K562 (cell line): ENCODE data around the gene SUOX. TPM values are rescaled to one million over a fixed set of nuclear protein-coding genes. Genes with fewer than 3 reads are reported as not detected.
A peak's percentile ranks its signal among the peaks of the same experiment; 100 is the strongest.

Experiments
- ATF7 ChIP-seq: fragments of 450-650 bp; IDR thresholded peaks from 2 replicates; pipeline ENCODE4 v1.7.1; 2014; ENCODE audit warnings: mild to moderate bottlenecking, moderate library complexity
- FOSL1 ChIP-seq: fragments of 200-800 bp; sonication (Bioruptor generic); conservative IDR thresholded peaks from 2 replicates; pipeline ENCODE4 v1.6.1; 2016; ENCODE audit warnings: missing genetic modification characterization, missing compliant biosample characterization
- FOXK2 ChIP-seq, 2 experiments: fragments of 450-650 bp; IDR thresholded peaks in 1 of 2; conservative IDR thresholded peaks in 1 of 2; 2 replicates each; pipeline ENCODE4 v1.6.1; 2016; ENCODE audit warnings: low read depth in 2 of 2, mild to moderate bottlenecking in 1 of 2
- GTF2A2 ChIP-seq: IDR thresholded peaks from 2 replicates; pipeline ENCODE4 v1.6.1; 2016; ENCODE audit warnings: mild to moderate bottlenecking, missing genetic modification characterization, missing compliant biosample characterization
- LCOR ChIP-seq: sonication (generic); formaldehyde crosslinking; IDR thresholded peaks from 2 replicates; pipeline ENCODE4 v1.8.0; 2022; ENCODE audit warnings: mild to moderate bottlenecking, missing genetic modification reagents
- NR1H2 ChIP-seq: sonication (generic); formaldehyde crosslinking; IDR thresholded peaks from 2 replicates; pipeline ENCODE4 v1.4.0; 2020; ENCODE audit warnings: mild to moderate bottlenecking, missing genetic modification reagents
- NR2C2 ChIP-seq, 2 experiments: fragments of 200-800 bp in 1 of 2; sonication (Bioruptor generic) in 1 of 2; sonication (generic) in 1 of 2; formaldehyde crosslinking in 1 of 2; IDR thresholded peaks; 2 replicates each; pipeline versions ENCODE4 v1.6.1 to v1.8.0; 2016 to 2022; ENCODE audit warnings: mild to moderate bottlenecking in 1 of 2, missing compliant biosample characterization in 1 of 2, missing genetic modification characterization in 1 of 2, missing genetic modification reagents in 1 of 2
- PHTF2 ChIP-seq: fragments of 250-450 bp; sonication (Bioruptor Pico); IDR thresholded peaks from 2 replicates; pipeline ENCODE4 v1.5.0; 2021; ENCODE audit warnings: mild to moderate bottlenecking
- POLR2A ChIP-seq: fragments of 450-650 bp; conservative IDR thresholded peaks from 2 replicates; pipeline ENCODE4 v1.6.1; 2016
- PYGO2 ChIP-seq: fragments of 450-650 bp; IDR thresholded peaks from 2 replicates; pipeline ENCODE4 v1.6.1; 2016; ENCODE audit warnings: mild to moderate bottlenecking, missing genetic modification characterization, moderate library complexity, missing compliant biosample characterization
- RAD21 ChIP-seq, 2 experiments: fragments of 250-450 bp in 1 of 2; fragments of 450-650 bp in 1 of 2; sonication (Bioruptor Pico) in 1 of 2; formaldehyde crosslinking in 1 of 2; IDR thresholded peaks in 1 of 2; conservative IDR thresholded peaks in 1 of 2; 2 replicates each; pipeline versions ENCODE4 v1.4.0 to v1.8.0; 2020 to 2022; ENCODE audit warnings: mild to moderate bottlenecking in 2 of 2, moderate library complexity in 1 of 2
- SIRT6 ChIP-seq: IDR thresholded peaks from one replicate; pipeline ENCODE4 v1.6.1; 2012; ENCODE audit warnings: low read depth, mild to moderate bottlenecking, control low read depth, inconsistent platforms, low read length, moderate library complexity
- SMARCA5 ChIP-seq: fragments of 450-650 bp; IDR thresholded peaks from 2 replicates; pipeline ENCODE4 v1.6.1; 2016
- SRF ChIP-seq, 2 experiments: fragments of 250-450, 450-650 bp in 1 of 2; sonication (Bioruptor Pico) in 1 of 2; sonication (generic) in 1 of 2; formaldehyde crosslinking; IDR thresholded peaks; 2 replicates each; pipeline versions ENCODE4 v1.5.0 to v1.5.1; 2020 to 2022; ENCODE audit warnings: mild to moderate bottlenecking in 1 of 2, missing genetic modification reagents in 1 of 2
- STAT5A ChIP-seq: IDR thresholded peaks from 2 replicates; pipeline ENCODE4 v1.6.1; 2012; ENCODE audit warnings: low read length, inconsistent platforms, borderline replicate concordance
- ZC3H4 ChIP-seq: sonication (generic); formaldehyde crosslinking; IDR thresholded peaks from 2 replicates; pipeline ENCODE4 v1.9.0; 2021; ENCODE audit warnings: missing genetic modification reagents, borderline replicate concordance
- ZEB2 ChIP-seq: fragments of 450-650 bp; IDR thresholded peaks from 2 replicates; pipeline ENCODE4 v1.6.1; 2016
- ZZZ3 ChIP-seq: fragments of 450-650 bp; IDR thresholded peaks from 2 replicates; pipeline ENCODE4 v1.6.1; 2016; ENCODE audit warnings: antibody characterized with exemption, mild to moderate bottlenecking, moderate library complexity
- polyA plus RNA-seq, 8 experiments: library from polyadenylated mRNA; depleted of rRNA in 4 of 8; stranded (reverse) in 5 of 8; unstranded in 3 of 8; fragments of >200 nt; fragmentation: Nextera tagmentation in 2 of 8; fragmentation: Illumina TruSeq in 1 of 8; extraction: Ambion mirVana in 2 of 8; extraction: Trizol in 1 of 8; gene quantifications; 2 replicates each; pipeline versions ENCODE4 v1.2.1 to v1.2.3, GENCODE V29; 2011 to 2014; ENCODE audit warnings: inconsistent platforms in 1 of 8, missing spikeins in 1 of 8
- total RNA-seq, 7 experiments: library from RNA; depleted of rRNA in 6 of 7; stranded (reverse); fragments of >200 nt in 6 of 7; fragmentation: Illumina TruSeq in 2 of 7; extraction: Trizol in 2 of 7; gene quantifications; 2 replicates each; pipeline versions ENCODE4 v1.2.1 to v1.2.3, GENCODE V29; 2011 to 2021; ENCODE audit warnings: low replicate concordance in 1 of 7
- TF ChIP-seq, protein P1 (sequence below): fragments of 250-450 bp; sonication (Bioruptor Pico); IDR thresholded peaks from 2 replicates; pipeline ENCODE4 v1.5.0; 2021
- TF ChIP-seq, protein P2 (sequence below), 2 experiments: fragments of 200-800 bp in 1 of 2; sonication (Bioruptor generic) in 1 of 2; sonication (generic) in 1 of 2; formaldehyde crosslinking in 1 of 2; IDR thresholded peaks in 1 of 2; conservative IDR thresholded peaks in 1 of 2; 2 replicates each; pipeline versions ENCODE4 v1.5.0 to v1.6.1; 2016 to 2020; ENCODE audit warnings: missing compliant biosample characterization in 1 of 2, missing genetic modification characterization in 1 of 2, missing genetic modification reagents in 1 of 2
- TF ChIP-seq, protein P3 (sequence below), 2 experiments: fragments of 450-650 bp; IDR thresholded peaks; 2 replicates each; pipeline ENCODE4 v1.6.1; 2018; ENCODE audit warnings: mild to moderate bottlenecking in 2 of 2, low read depth in 1 of 2; ENCODE audit not compliant: partially characterized antibody in 2 of 2

Gene SUOX
- total and polyA plus RNA-seq, 9 of the 15 experiments (the other 6 are each of a cell fraction or from before 2014, with no cell fraction given): 9.2 to 39.7 (median 25.4) TPM

DNA sequence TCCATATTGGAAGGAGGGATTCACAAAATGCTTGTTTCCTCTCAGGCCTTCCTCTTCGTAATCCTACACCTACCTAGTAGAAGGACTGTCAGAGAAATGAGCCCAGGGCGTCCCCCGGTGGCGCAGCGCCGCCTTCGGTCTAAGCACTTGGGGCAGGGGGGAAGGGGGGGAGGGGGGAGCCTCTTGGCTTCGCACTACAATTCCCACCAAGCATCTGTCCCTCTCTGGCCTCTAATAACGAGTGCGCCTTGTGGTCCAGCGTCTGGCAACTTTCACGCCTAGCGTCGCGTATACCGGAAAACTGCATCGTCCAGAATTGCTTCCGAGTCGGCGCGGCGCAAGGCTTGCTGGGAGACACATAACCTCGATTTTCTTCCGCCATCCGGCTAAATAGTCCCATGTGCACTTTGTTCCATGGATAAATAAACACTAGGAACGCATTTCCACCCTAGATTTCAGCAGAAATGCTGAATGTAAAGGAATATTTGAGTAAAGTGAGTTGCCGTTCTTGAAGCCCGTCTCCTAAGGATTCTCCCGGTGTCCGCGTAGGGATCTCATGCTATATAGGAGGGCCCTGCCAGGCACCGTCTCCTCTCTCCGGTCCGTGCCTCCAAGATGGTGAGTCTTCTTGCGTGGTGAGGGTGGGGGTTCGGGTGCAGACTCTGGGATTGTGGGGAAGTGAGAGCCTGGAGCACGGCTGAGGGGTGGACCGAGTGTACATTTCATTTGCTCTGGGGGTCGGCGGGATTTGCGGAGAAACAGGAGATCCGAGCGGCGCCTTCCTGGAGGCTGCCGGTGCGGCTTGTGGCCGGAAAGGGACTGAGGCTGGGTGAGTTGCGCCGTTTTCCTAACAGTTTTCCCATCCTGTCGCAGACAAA, 44.7 kb downstream of the SUOX start, which contains the start of gene RPS26 (continued):
- no peak for TF ChIP-seq SIRT6
- TF ChIP-seq, protein P1, sequence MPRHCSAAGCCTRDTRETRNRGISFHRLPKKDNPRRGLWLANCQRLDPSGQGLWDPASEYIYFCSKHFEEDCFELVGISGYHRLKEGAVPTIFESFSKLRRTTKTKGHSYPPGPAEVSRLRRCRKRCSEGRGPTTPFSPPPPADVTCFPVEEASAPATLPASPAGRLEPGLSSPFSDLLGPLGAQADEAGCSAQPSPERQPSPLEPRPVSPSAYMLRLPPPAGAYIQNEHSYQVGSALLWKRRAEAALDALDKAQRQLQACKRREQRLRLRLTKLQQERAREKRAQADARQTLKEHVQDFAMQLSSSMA: peak; percentile 75; the same call in 1 of the 2 replicates
- no peak for TF ChIP-seq LCOR (CRISPR knock-in tag)
- TF ChIP-seq STAT5A: peak; percentile 64; the same call in 1 of the 2 replicates
- TF ChIP-seq, protein P2, sequence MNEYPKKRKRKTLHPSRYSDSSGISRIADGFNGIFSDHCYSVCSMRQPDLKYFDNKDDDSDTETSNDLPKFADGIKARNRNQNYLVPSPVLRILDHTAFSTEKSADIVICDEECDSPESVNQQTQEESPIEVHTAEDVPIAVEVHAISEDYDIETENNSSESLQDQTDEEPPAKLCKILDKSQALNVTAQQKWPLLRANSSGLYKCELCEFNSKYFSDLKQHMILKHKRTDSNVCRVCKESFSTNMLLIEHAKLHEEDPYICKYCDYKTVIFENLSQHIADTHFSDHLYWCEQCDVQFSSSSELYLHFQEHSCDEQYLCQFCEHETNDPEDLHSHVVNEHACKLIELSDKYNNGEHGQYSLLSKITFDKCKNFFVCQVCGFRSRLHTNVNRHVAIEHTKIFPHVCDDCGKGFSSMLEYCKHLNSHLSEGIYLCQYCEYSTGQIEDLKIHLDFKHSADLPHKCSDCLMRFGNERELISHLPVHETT (CRISPR knock-in tag; conservative IDR thresholded peaks at IDR 0.05 in 1 of 2, IDR thresholded peaks at IDR 0.05 in 1 of 2): peak in 1 of 2 experiments; percentile 99; a peak in 2 of 4 replicates
- TF ChIP-seq FOSL1: peak; percentile 65
- TF ChIP-seq ZZZ3: peak; percentile 94
- TF ChIP-seq RAD21 (CRISPR knock-in tag; conservative IDR thresholded peaks at IDR 0.05 in 1 of 2, IDR thresholded peaks at IDR 0.05 in 1 of 2): peak; percentile 65 to 79
- peak; percentile 100 for TF ChIP-seq POLR2A
- peak; percentile 100 for TF ChIP-seq GTF2A2 (tag)
- TF ChIP-seq SMARCA5: 0 out of 2 replicates have a peak, but pooled peaks have one; percentile 53
- no peak for TF ChIP-seq ZC3H4 (CRISPR knock-in tag)
- TF ChIP-seq ZEB2: peak; percentile 68; the same call in 1 of the 2 replicates
- 0 out of 2 replicates have a peak, but pooled peaks have one; percentile 27 for TF ChIP-seq PHTF2 (CRISPR knock-in tag)
- TF ChIP-seq NR1H2: peak; percentile 34; the same call in 1 of the 2 replicates
- peak; percentile 98 for TF ChIP-seq NR2C2 (CRISPR knock-in tag; IDR thresholded peaks at IDR 0.05)
- peak; percentile 100 for TF ChIP-seq NR2C2 (tag; IDR thresholded peaks at IDR 0.05)
- TF ChIP-seq ATF7: peak; percentile 93
- peak; percentile 47 to 77; a peak in 3 of 4 replicates for TF ChIP-seq FOXK2 (conservative IDR thresholded peaks at IDR 0.05 in 1 of 2, IDR thresholded peaks at IDR 0.05 in 1 of 2; ENCODE audit: low read depth in 2 of 2)
- TF ChIP-seq, protein P3, sequence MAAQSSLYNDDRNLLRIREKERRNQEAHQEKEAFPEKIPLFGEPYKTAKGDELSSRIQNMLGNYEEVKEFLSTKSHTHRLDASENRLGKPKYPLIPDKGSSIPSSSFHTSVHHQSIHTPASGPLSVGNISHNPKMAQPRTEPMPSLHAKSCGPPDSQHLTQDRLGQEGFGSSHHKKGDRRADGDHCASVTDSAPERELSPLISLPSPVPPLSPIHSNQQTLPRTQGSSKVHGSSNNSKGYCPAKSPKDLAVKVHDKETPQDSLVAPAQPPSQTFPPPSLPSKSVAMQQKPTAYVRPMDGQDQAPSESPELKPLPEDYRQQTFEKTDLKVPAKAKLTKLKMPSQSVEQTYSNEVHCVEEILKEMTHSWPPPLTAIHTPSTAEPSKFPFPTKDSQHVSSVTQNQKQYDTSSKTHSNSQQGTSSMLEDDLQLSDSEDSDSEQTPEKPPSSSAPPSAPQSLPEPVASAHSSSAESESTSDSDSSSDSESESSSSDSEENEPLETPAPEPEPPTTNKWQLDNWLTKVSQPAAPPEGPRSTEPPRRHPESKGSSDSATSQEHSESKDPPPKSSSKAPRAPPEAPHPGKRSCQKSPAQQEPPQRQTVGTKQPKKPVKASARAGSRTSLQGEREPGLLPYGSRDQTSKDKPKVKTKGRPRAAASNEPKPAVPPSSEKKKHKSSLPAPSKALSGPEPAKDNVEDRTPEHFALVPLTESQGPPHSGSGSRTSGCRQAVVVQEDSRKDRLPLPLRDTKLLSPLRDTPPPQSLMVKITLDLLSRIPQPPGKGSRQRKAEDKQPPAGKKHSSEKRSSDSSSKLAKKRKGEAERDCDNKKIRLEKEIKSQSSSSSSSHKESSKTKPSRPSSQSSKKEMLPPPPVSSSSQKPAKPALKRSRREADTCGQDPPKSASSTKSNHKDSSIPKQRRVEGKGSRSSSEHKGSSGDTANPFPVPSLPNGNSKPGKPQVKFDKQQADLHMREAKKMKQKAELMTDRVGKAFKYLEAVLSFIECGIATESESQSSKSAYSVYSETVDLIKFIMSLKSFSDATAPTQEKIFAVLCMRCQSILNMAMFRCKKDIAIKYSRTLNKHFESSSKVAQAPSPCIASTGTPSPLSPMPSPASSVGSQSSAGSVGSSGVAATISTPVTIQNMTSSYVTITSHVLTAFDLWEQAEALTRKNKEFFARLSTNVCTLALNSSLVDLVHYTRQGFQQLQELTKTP (IDR thresholded peaks at IDR 0.05; ENCODE audit: low read depth in 1 of 2, partially characterized antibody in 2 of 2): peak; percentile 92 to 94
- peak; percentile 78 for TF ChIP-seq PYGO2 (tag)
- 0 out of 4 replicates have a peak, but pooled peaks of 1 of the 2 experiments have one; percentile 4 for TF ChIP-seq SRF (CRISPR knock-in tag; IDR thresholded peaks at IDR 0.05)
